ENCODE results near the gene RHOT1.
A peak's percentile ranks its signal among the peaks of the same experiment; 100 is the strongest.
"Not testable (repeated sequence)": the region's sequence is repeated elsewhere in the genome, so short reads cannot be mapped to it uniquely, and the experiment has no call there.

The RHOT1 gene

DNA sequence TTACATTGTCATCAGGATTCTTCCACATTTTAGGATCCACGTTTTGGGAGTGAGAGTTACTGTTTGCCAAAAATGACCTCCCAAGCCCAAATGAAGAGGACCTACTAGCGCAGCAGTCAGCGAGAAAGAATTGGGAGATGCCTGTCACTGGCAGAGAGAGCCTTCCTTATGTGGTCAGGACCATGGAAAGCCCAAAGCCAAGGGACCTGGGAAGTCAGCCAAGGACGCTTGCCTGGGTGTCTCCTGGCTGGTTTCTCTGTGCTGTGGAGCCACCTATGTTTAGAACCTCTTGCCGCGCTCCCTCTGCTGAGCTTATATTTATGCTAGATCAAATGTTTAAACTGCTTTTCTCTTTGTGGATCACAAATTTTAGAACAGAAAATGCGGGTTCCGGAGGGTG is 98.4 kb downstream of the RHOT1 start:
- DNase-seq, result no peak

DNA sequence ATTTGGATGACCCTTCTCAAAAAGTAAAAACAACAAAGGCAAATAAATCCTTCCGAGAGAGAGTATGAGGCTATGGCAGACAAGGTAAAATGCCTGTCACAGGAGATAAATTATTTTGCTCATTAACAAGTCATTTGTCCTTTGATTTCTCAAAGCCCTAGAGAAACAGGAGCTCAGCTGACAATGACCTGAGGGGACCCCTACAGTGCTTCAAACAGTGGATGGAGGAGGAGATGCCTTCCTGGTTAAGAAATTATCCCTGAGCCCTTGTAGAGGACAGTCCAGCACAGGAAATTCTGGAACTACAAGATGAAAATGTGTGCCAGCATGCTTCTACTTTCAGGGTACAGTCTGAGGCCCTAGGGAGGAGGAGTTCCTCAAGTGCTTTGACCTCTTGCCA is 99.3 kb downstream of the RHOT1 start:
- no peak for DNase-seq

DNA sequence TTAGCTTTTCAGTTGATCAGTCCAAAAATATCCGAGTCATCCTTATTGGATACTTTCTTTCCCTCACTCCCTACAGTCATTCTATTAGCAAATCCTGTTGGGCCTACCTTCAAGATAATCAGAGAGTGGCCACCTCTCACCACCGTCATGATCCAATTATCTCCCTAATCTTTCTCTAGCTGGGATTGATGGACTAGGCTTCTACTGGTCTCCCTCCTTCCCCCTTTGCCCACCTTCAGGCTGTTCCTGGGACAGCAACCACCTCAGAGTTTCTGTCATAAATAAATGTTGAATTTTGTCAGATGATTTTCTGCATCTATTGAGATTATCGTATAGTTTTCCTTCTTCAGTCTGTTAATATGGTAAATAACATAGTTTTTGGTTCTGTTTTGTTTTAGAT is 107.2 kb downstream of the RHOT1 start:
- DNase-seq, result no peak

DNA sequence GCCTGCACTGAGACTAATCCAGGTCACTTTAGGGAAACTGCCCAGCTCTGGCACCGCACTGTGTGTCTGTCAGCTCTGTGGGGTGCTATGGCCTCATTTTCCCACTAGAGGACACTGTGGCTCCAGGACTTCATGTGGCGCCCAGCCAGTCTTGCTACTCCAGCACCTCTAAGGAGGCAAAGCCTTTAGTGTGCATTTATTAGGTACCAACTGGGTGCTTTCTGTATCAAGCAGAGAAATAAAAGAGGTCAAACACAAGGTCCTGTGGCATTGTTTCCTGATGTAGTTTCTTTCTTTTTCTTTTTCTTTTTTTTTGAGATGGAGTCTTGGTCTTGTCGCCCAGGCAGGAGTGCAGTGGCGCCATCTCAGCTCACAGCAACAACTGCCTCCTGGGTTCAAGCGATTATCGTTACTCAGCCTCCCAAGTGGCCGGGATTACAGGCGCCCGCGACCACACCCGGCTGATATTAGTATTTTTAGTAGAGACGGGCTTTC is 110.9 kb downstream of the RHOT1 start:
- peak; percentile 74 for DNase-seq

DNA sequence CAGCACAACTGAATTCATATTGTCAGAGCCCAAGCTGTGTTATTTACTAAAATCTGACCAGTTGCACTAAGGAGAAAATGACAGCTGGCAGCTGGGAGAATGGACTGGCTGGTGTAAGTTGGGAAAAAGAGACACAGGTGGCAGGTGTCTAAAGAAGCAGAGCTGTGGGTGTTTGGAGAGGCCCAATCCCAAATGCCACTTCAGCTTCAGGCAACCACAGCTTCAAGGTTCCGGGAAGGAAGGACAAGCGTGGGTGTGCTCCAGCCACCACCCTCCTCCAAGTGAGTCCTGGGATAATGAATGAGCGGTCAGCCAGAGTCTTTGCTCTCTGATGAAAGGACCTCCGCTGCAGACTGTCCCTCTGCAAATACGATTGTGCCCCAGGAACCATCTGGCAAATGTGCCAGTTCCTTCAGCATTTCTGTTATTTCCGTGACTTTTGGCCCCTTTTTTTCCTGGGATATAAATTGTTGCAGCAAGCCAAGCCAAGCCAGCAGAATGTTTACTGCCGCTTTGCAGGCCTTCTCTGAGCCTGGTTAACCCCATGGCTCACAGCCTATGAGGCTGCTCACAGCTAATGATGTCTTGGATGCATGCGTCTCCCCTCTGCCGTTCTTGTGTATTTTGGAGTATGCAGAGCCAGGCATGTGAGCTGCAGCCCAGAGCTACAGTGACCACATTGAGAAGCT is 113.9 kb downstream of the RHOT1 start:
- DNase-seq, result no peak

DNA sequence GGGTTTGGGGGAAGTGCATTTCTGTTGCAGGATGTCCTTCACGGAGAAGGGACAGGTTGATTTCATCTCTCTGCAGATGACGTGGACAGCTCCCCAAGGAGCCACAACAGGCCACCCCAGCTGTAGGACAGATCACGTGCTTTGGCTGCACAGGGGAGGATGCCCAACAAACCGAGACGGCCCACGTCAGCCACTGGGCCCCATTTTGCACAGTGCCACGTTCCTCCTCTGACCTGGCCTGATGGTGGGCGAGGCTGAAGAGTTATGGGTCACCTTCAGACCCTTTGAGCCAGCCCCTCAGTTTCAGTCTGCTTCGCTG is 114.4 kb downstream of the RHOT1 start:
- no peak for DNase-seq

DNA sequence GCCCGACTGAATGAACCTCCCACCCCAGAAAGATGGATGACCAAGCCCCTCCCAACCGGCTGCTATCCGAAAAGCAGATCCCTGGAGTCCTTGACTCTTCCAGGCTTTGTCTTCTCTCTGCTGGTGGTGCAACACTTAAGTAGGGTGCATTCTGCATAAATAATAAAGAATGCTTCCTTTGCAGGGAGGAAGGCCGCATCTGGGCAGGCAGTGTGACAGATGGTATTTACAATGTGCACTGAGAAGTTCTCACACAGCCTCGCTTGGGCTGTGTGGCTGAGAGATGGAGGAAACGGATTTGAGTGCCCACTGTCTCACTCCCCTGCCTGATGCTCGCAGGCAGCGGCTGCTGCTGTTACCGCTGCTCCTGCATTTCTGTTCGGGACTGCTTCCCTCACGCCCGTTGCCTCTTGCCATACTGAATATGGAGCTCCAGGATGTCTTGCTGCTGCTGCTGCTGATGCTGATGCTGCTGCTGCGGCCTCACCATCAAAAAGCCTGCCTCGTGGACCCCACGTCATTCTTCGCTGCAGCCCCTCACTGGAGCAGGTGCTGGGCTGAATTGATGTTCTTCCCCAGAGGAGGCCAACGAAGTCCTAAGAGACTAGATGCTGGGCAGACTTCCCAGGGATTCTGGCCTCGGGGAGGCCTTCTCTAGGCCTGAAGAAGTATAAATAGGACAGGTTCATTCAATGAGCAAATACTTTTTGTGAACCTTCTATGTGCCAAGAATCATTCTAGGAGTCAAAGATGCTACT is 116.3 kb downstream of the RHOT1 start:
- DNase-seq, result peak; percentile 37

DNA sequence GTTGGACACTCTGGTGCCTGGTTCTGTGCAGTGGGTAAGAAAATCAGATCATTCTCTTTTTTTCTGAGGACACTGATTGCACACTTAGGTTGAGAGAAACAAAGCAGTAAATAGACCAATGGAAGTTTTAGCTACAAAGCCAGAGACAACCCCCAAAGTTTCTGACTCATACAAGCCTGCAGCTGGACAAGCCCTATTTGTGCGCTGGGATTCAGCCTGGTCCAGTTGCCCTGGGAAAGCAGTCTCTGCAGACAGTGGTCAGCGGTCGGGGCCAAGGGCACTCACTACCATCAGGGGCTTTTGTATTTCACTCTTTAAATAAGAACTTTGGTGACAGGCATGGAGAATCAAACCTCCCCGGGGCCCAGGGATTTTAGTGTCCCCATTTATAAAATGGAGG is 117.3 kb downstream of the RHOT1 start:
- no peak for DNase-seq

DNA sequence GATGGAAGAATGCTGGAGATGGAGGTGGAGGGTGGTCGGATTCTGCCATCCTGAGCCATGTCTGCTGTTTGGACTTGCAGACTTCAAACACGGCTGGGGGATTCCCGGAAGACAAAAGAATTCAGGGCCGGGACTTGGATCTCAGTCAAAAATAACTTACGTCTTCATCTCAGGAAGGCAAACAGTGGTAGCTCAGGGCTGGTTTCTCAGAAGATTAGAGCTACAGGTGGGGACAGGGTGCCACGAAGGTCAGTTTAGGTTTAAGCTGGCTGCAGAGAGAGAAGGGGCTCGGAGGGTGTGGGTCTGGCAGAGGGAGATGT is 119.1 kb downstream of the RHOT1 start:
- DNase-seq, result no peak

DNA sequence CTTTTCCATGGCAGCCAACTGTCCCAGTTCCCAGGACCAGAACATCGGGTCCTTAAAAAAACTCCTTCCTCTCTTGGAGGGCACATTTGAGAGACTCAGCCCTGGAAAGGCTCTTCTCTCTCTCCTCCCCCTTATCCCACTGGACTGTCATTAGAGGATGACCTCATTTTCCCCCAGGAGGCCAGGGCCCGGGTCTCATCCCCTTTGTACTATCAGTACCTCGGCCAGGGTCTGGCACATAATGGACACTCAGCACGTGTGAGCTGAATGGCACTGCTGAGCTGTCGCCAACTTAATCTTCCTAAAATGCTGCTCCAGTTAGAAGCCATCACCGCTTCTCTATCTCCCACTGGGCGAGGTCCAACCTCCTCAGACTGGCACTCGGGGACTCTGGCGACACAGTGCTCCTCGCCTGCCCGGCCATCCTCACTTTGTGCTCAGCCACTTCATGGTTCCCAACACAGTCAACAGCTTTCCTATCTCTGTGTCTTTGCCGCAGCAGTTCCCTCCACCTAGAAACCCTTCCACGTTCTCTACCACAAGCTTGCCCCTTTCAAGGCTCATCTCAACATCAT is 119.7 kb downstream of the RHOT1 start:
- no peak for DNase-seq

DNA sequence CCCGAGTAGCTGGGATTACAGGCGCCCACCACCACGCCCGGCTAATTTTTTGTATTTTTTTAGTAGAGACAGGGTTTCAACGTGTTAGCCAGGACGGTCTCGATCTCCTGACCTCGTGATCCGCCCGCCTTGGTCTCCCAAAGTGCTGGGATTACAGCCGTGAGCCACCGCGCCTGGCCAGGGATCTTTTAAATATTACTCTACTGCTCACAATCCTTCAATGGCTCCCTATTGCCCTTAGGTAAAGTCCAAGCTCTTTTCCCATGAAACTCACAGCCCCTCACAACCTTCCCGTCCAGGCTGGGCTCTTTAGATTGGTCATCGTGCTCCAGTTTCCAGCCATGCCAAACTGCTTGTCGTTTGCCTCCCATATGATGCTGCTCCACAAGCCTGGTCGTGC is 121.2 kb downstream of the RHOT1 start:
- DNase-seq, result not testable (repeated sequence)

DNA sequence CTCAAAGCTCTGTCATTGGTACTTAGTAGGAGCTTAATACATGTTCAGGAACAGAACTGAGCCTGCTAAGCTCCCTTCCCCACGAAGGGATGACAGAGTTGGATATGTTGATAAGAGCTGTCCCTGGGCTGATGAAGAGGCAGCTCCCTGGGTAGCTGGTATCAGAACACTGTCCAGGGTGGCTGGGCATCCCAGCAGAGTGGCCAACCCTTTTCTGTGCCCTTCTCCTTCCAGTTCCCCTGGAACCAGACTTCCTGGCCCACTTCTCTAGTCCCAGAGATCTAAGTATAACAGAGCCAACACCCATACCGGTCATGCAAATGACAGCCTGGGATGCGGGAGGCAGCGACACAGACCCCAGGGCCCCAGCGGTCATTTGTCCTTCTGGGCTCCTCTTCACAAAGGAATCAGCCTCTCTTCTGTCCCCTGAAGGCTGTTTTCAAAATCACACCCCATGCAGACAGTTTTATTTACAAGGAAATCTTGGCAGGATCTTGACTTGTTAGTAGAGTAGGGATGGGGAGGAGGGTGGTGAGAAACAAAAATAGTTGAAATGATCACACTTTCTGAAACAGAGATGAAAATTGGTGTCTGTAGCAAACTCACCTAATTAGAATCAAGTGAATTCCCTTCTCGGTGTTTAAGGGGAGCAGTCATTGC is 122.0 kb downstream of the RHOT1 start:
- no peak for DNase-seq

DNA sequence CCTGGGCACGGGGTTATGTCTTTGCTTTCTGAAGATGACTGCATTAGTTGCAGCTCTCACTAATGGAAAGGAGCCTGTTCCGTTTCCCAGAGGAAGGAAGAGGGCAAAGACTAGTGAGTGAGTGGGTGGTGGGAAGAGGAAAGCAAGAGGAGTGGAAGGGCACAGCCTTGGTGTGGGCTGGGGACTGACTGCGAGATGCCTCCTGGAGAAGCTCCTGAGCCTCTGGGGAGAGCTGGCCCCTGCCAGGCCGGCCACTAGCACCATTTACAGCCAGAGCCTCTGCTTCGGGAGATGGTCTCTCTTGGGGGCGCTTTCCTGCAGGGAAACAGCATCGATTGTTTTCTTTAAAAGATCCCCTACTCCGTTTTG is 122.5 kb downstream of the RHOT1 start:
- no peak for DNase-seq

DNA sequence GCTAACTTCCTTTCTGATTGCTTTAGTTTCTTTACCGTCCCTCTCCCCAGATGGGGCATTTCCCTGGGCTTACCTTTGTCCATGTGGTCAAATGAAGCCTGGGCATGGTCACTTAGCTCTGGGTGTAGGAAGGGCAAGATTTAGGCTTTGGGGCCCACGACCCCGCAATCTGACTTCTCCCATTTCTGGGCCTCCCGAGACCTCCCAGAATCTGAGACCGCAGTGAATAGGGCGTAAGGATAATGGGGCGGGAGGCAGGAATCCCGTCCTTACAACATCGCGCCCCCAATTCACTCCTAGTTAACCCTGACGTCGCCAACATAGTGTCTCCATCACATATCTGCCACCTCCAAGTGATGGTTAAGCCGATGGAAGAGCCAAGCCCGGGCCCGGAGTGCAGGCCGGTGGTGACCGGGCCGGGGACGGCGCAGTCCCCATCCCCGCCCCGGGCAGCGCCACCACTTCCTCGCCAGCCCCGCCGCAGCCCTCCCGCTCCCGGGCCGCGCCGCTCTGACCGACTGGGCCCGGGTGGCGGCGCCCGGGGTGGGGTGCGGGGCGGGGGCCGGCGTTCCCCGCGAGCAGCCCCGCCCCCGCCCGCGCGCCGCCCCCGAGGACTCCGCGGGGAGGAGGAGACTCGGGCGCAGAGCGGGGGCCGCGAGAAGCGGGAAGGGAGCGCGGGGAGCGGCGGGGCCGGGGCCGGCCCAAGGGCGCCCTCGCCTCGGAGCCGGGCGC is 123.1 kb downstream of the RHOT1 start, which contains the start of gene RHBDL3:
TSS of gene RHBDL3 (plus strand) at position 641 of the 732 bp plus-strand sequence. CDS start 358 bp downstream, outside the sequence.
- no peak for DNase-seq

DNA sequence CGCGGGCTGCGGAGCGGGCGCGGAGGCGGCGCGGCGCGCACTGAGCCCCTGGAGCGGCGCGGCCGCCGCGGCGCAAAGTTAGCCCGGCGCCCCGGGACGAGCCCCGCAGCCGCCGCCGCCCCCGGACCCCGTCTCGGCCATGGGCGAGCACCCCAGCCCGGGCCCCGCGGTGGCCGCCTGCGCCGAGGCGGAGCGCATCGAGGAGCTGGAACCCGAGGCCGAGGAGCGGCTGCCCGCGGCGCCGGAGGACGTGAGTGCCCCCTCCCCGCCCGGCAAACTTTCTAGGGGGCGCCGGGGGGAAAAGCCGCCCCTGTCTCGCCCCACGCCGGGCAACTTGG is 123.7 kb downstream of the RHOT1 start:
- no peak for DNase-seq

DNA sequence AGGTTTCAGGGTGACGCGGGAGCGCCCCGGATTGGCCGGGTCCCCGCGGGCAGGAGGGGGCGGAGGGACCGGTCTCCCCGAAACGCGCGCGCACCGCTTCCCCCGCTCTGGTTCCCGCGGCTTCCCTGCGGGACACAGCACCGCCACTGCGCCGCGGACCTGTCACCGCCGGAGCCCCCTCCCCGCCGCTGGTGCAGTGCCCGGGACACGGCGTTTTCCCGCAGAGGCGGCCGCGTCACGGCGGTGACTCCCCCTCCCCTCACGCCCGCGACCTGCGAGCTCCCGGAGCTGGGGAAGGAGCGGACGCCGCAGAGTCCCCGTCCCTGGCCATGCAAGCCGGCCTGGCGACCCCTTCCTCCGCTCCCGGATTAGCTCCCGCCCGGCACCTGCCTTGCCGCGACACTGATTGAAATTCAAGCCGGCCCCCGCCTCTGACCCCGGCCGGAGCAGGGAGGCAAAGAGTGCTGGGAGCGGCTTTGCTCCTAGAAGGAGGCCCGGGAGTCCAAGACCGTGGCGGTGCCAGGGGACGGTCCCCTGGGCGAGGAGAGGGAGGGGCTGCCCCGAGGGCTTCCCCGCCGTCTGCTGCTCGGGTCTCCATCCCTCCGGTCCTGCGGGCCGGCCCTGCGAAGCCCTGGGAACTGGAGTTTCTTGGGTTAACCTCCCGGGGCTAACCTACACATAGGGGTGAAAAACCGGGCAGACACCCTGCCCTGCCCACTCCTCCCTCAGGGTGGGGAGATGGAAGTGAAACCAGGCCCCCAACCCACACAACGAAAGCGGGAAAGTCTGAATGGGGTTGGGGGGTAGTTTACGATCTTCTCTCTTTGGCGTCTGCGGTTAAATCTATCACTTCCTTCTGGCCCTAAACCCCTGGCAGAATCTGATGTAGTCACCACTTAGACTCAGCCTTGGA is 124.3 kb downstream of the RHOT1 start:
- no peak for DNase-seq

DNA sequence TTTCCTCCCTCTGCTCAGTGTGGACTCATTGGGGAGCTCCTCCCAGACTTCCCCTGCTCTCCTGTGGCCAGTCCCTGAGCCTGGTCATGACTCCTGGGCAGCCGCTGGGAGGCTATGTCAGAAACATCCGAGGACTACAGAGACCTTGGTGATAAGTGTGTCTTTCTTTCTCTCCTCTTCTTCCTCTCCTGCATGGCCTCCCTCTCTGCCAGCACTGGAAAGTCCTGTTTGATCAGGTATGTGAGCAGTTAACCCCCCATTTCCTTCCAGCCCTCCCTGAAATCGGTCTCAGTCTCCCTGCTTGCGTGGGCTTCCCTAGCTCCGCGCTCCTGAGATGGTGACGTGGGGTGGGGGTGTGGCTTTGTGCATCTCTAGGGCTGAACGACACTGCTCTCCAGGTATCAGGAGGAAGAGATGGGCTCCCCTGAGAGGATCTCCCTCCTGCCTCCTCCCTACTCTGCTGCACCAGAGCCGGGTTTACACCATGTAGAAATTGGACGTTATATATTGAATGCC is 125.4 kb downstream of the RHOT1 start:
- no peak for DNase-seq

DNA sequence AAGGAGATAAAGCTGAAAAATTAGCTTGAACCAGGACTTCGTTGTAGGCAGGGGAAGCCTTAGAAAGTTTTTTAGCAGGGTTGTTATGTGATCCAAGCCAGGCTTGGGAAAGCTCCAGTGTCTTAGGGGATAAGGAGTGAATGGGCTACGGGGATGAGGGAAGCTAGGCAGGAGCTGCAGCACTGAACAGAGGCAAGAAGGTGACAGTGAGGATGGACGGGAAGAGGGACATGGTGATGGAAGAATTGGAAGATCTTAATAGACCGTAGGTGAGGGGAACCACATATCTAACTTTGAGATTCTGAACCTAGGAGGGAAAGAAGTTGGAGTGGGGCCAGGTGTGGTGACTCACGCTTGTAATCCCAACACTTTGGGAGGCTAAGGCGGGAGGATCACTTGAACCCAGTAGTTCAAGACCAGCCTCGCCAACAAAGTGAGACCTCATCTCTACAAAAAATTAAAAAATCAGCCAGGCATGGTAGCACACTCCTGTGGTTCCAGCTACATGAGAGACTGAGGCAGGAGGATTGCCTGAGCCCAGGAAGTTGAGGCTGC is 126.5 kb downstream of the RHOT1 start:
- no peak for DNase-seq

DNA sequence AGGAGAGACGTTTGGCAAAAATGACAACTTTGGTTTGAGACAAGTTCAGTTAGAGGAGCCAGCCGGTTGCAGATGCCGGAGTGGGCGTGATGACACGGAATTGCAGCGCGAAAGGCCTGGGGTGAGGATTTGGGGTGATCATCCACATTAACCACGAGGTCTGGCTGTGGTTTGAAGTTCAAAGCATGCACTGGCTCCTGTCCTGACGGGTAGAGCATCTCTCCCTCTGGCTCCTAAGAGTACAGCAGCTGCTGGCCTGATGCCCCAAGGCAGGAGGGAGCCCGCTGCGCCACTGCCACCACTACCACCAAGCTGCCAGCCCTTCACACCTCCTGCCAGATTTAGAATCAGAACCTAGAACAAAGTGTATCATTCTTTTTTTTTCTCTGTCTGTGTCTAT is 127.1 kb downstream of the RHOT1 start:
- no peak for DNase-seq

DNA sequence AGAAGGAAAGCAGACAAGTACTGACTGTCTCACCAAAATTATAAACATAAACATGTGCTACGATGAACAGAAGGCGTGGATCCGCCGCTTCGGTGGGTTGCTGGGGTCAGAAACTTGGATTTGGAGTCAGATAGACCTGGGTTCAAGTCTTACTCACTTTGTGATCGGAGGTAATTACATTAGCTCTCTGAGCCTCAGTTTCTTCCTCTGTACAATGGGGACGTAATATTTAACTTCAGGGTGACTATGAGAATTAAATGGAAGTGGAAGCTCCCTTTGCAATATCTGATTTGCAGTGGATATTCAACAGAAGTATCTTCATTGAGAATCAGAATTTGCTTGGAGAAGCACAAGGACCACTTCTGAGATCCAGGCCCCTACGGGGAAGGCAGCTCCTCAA is 129.5 kb downstream of the RHOT1 start:
- no peak for DNase-seq

DNA sequence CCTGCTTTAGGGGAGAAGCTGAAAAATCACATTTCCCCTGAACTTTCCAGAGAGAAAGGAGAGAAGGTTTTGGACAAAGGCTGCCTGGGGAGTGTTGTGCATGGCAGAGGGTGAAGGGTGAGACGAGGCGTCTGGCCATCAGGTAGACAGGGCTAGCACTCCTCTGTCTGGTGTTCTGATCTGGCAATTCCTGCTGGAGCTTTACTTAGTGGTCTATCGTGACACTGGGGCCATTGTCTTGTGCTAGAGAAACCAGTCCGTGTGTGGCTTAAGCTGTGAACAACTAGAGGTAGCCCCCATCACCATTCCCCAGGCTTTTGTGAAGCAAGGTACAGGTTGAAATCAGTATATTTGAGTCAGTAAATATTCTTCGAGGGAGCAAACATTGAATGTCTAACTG is 131.8 kb downstream of the RHOT1 start:
- DNase-seq, result no peak

DNA sequence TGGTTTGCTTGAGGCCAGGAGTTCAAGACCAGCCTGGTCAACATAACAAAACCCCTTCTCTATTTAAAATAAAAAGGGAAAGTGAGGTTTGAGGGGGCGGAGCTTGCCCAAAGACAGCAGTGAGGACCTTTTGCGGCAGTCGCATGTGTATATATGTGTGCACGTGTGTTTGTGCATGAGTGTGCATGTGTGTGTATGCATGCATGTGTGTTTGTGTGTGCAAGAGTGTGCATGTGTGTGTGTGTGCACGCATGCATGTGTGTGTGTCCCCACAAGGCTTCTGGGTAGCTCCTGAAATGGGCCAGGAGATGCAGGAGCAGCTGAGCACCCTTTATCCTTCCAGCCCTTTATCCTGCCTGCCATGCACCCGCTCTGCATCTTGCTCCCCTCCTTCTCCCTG is 132.3 kb downstream of the RHOT1 start:
- no peak for DNase-seq
